Lower leg skin (tissue), 4 donors: Measurements from ENCODE around the gene TNIK. TPM values are rescaled to one million over a fixed set of nuclear protein-coding genes. Genes with fewer than 3 reads are reported as not detected.

Source experiments
- DNase-seq, 2 donors: peaks; one replicate each; pipeline ENCODE4 v3.0.0-alpha.2; 2019; ENCODE audit warnings: low spot score in 2 of 2
- H3K4me3 ChIP-seq: fragments of 200-600 bp; sonication (generic); 2 replicates; pipeline ENCODE4 v1.5.1; 2017; ENCODE audit warnings: mild to moderate bottlenecking, low read depth; ENCODE audit not compliant: poor library complexity, severe bottlenecking
- POLR2A ChIP-seq, 2 donors: fragments of 450-650 bp; IDR thresholded peaks; one replicate each; pipeline ENCODE4 v1.6.1; 2016 to 2017; ENCODE audit warnings: antibody characterized with exemption in 2 of 2, mild to moderate bottlenecking in 1 of 2, moderate library complexity in 1 of 2
- WGBS, 2 donors: methylation state at CpG; one replicate each; pipeline ENCODE4 v1.1.5; 2018; 5-methylcytosine and 5-hydroxymethylcytosine counted together
- intact Hi-C: fragments of 100-400 bp; cut with DNase I; formaldehyde crosslinking; loops from one replicate; pipeline ENCODE4 v1.15.0; 2023; ENCODE audit warnings: low total_unique reads
- total RNA-seq, 4 donors: library from RNA; depleted of rRNA; stranded (reverse); fragments of >200 nt; gene quantifications; one replicate each; pipeline ENCODE4 v1.1.0, GENCODE V29; 2016
- TF ChIP-seq, protein P1 (sequence below), 3 donors: fragments of 450-650 bp; IDR thresholded peaks; one replicate each; pipeline ENCODE4 v1.5.1; 2016; ENCODE audit warnings: antibody characterized with exemption in 3 of 3, mild to moderate bottlenecking in 3 of 3, moderate library complexity in 2 of 3

The TNIK gene
- total RNA-seq, 4 donors from 2014 or later = 0.72 to 4.7 (median 2.4) TPM

DNA sequence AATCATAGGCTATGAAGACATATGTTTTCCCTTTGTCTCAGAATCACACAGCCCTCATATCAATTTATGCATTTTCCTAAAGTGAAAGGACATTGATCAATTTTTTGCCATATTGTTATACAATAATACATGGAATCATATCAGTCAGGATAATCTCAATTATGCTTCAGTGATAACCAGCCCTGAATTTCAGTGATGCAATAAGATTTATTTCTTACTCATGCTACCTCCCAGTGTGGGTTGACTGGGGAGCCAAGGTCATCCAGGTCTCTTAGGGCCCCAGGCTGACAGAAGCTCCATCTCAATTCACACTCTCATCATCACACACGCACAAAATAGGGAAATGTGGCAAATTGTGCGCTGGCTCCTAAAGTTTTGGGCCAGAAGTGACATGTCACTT is 44.2 kb upstream of the TNIK start:
- no peak for DNase-seq
- H3K4me3 ChIP-seq = no peak overlapping the region
- WGBS, 2 donors = 46 to 94% methylated on average over 2 of the region's 2 CpGs
- no peak for TF ChIP-seq POLR2A (IDR thresholded peaks at IDR 0.05)
- TF ChIP-seq, protein P1, sequence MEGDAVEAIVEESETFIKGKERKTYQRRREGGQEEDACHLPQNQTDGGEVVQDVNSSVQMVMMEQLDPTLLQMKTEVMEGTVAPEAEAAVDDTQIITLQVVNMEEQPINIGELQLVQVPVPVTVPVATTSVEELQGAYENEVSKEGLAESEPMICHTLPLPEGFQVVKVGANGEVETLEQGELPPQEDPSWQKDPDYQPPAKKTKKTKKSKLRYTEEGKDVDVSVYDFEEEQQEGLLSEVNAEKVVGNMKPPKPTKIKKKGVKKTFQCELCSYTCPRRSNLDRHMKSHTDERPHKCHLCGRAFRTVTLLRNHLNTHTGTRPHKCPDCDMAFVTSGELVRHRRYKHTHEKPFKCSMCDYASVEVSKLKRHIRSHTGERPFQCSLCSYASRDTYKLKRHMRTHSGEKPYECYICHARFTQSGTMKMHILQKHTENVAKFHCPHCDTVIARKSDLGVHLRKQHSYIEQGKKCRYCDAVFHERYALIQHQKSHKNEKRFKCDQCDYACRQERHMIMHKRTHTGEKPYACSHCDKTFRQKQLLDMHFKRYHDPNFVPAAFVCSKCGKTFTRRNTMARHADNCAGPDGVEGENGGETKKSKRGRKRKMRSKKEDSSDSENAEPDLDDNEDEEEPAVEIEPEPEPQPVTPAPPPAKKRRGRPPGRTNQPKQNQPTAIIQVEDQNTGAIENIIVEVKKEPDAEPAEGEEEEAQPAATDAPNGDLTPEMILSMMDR (IDR thresholded peaks at IDR 0.05) = no peak
- intact Hi-C loops = no loop called here

DNA sequence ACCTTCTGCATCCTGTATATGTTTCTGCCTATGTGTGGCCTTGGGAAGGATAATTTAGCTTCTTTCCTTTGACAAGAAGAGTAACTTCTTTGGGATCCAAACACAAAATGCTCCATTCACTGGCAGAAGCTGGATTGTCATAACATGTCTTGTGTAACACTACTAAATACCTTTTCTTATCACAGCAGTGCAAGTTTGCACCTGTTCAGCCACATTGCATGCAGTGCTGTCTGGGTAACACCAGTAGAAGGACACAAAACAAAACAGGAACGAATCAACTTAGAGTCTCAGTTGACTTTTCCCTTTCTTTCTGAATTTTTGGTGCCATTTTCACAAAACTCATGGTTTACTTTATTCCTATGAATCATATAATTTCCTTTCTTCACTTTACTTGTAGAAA is 43.6 kb upstream of the TNIK start:
- DNase-seq = no peak
- WGBS, 2 donors = 43 to 48% methylated on average over 1 of the region's 1 CpG
- TF ChIP-seq POLR2A (IDR thresholded peaks at IDR 0.05) = no peak
- TF ChIP-seq, protein P1 (IDR thresholded peaks at IDR 0.05) = no peak
- intact Hi-C loops = no loop called here
- H3K4me3 ChIP-seq = no peak overlapping the region

DNA sequence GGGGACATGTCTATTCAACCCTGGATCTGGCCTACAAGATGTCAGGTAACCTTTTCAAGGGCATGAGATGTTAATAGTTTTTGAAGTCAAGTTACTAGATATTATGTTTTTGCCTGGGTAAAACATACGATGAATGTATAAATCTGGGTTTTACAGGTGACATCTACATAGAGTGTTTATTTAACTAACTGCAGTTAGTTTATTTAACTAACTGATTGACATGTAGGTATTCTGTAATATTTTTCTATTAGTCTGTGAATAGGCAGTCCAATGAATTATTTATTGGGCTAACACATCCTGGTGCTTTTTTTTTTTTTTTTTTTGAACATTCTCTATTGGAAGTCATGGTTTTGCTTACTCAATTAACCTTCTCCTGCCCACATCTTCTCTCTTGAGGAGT is 38.7 kb upstream of the TNIK start:
- no peak for TF ChIP-seq POLR2A (IDR thresholded peaks at IDR 0.05)
- TF ChIP-seq, protein P1 (IDR thresholded peaks at IDR 0.05) = no peak
- intact Hi-C loops = no loop called here

DNA sequence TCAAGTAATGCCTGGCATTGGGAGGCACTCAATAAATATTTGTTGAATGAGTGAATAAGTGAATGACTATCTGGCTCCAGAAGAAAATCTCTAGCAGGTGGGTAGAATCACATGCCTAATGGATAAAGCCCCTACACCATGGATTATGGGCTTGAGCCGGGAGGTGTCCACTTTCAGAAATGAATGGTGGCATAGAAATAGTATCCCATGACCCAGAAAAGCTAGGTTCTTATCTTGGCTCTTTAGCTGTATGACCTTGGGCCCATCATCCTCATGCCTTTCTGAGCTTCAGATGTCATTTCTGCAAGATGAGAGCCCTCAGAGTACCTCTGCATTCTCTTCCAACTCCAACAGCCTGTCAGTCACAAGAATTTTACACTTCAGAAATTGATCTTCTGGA is 37.3 kb upstream of the TNIK start:
- WGBS, 2 donors = 81 to 100% methylated on average over 1 of the region's 1 CpG
- DNase-seq = no peak
- no peak for TF ChIP-seq POLR2A (IDR thresholded peaks at IDR 0.05)
- TF ChIP-seq, protein P1 (IDR thresholded peaks at IDR 0.05) = no peak
- intact Hi-C loops = no loop called here
- no peak overlapping the region for H3K4me3 ChIP-seq

More for the DNA sequence above, 38.7 kb upstream of the TNIK start:
- WGBS, 2 donors = 89 to 94% methylated on average over 1 of the region's 1 CpG
- DNase-seq = no peak
- H3K4me3 ChIP-seq = no peak overlapping the region

DNA sequence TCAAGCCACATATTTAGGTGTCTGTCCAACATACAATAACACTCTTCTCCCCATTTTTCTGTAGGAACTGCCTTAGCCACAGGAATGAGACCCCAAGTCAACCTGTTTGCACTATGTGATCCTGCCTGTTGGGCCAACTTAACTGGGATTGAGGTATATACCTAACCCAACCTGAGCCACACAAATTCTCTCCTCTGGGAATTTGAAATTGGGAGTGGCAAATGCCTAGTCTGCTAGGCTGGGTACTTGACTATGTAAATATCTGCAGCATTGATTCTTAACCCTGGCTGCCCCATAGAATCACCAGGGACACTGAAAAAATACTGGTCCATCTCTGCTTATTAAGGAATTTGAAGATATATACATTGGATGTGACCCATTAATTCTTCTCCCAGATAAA is 35.2 kb upstream of the TNIK start:
- TF ChIP-seq POLR2A (IDR thresholded peaks at IDR 0.05) = no peak
- TF ChIP-seq, protein P1 (IDR thresholded peaks at IDR 0.05) = no peak
- DNase-seq = no peak
- no peak overlapping the region for H3K4me3 ChIP-seq
- intact Hi-C loops = no loop called here

DNA sequence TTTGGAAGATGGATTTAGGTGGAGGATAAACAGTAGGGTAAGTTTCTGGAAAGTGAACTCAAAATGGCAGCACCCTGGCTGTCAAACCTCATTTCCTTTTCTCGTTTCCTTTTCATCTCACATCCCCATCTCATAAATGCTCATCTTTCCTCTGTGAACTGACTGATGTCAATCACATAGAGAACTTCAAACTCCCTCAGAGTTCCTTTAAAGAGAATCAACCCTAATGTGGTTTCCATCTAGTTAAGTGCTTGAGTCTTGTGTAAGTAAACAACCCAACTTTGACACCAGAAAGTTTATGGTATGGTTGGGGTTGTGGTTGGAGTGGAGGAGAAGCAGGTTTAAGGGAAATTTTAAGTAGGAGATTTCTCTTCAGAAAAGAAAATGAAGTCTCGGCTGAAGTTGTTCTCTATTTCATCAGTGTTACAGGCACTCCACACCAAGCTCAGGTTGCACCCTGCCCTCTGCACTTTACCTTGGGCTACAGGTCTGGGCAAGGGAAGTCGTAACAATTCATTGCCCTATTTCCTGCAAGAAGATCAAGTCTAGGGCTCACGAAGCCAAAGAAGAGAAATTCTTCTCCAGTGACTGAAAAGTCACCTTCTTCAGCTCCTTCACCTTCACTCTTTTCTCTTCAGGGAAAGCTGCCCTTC is 34.4 kb upstream of the TNIK start:
- WGBS, 2 donors = 72 to 73% methylated on average over 4 of the region's 4 CpGs
- intact Hi-C loops = no loop called here
- TF ChIP-seq, protein P1 (IDR thresholded peaks at IDR 0.05) = no peak
- TF ChIP-seq POLR2A (IDR thresholded peaks at IDR 0.05) = no peak
- DNase-seq = no peak
- no peak overlapping the region for H3K4me3 ChIP-seq
